SK-N-MC (cell line): ENCODE data around the gene ECM2.

Source experiments
- EZH2 ChIP-seq: fragments of 200-600 bp; sonication (generic); IDR thresholded peaks from one replicate; pipeline ENCODE4 v1.6.1; 2017; ENCODE audit warnings: antibody characterized with exemption
- FOXP2 ChIP-seq: optimal IDR thresholded peaks from 2 replicates; pipeline ENCODE3; 2011; ENCODE audit warnings: mild to moderate bottlenecking, moderate library complexity; ENCODE audit not compliant: insufficient read depth; ENCODE audit errors: extremely low read length, control extremely low read depth
- POLR2AphosphoS5 ChIP-seq: IDR thresholded peaks from 2 replicates; pipeline ENCODE4 v1.6.1; 2012; ENCODE audit warnings: mild to moderate bottlenecking, low read depth, low read length, borderline replicate concordance

DNA sequence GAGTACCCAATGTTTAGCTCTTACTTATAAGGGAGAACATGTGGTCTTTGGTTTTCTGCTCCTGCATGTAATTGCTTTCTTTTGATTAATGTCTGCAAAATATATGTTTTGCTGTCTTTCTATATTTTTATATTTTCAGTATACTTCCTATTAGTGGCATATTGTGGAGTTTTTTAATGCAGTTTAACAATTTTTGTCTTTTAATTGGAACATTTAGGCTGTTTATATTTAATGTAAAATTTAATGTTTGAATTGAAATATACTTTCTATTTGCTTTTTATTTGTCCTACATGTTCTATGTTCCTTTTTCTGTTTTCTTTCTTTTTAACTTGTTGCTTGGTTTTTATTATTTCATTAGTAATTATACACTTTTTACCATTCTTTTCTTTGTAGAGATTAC is 4.9 kb downstream of the ECM2 start:
- TF ChIP-seq POLR2AphosphoS5 (no peak), EZH2 (no peak), FOXP2 (no peak)
